Measurements from ENCODE around the gene LRP2. TPM values are rescaled to one million over a fixed set of nuclear protein-coding genes. Genes with fewer than 3 reads are reported as not detected.

The LRP2 gene
- total and polyA plus RNA-seq, 2 of the 8 experiments (the other 6 are each of a cell fraction or from before 2014, with no cell fraction given), result 2.0 to 2.9 TPM

DNA sequence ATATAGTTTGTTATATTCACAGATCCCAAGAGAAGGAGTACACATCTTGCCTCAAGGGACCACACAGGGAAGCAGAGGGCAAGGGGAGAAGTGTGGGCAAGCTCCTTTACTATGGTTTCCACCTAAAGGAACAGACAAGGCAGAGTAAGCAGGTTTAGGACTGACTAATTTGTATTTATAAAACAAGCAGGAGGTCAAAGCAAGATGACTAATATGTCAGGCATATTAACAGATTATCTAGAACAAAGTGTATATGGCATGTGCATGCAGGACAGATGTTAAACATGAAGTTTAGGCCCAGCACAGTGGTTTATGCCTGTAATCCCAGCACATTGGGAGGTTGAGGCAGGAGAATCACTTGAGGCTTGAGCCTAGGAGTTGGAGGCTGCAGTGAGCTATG, 3.7 kb upstream of the LRP2 start:
- Histone ChIP-seq H3K27me3 (replicated peaks in 1 of 4; ENCODE audit: control insufficient read depth in 3 of 4, extremely low read depth in 1 of 4, insufficient read depth in 3 of 4, low read length in 3 of 4) (peaks cover 15 to 31% (median 29%) of the 10 kb centered on the region in 4 experiments), H3K79me2 (ENCODE audit: control insufficient read depth in 1 of 2, insufficient read depth in 2 of 2, low read length in 2 of 2) (no peaks in the 10 kb centered on the region), H2BK20ac (ENCODE audit: low read length) (no peak overlapping the region), H3K4ac (replicated peaks; ENCODE audit: insufficient read length, low read depth, low read length) (no peak overlapping the region), H4K8ac (ENCODE audit: extremely low read depth, insufficient read depth, low read length) (no peak overlapping the region), H3K18ac (ENCODE audit: extremely low read depth, low read length) (no peak overlapping the region), H4K20me1 (replicated peaks in 1 of 2; ENCODE audit: control insufficient read depth in 1 of 2, insufficient read depth in 2 of 2, low read length in 2 of 2) (peaks cover 0 to 2% of the 10 kb centered on the region in 2 experiments), H4K91ac (replicated peaks; ENCODE audit: insufficient read length, low read length) (no peak overlapping the region), H4K5ac (ENCODE audit: insufficient read length, low read depth, low read length) (no peak overlapping the region), H3K27ac (ENCODE audit: low read depth, low read length) (no peak overlapping the region), H3K4me1 (replicated peaks in 1 of 4; ENCODE audit: control insufficient read depth in 3 of 4, insufficient read depth in 4 of 4, low read length in 3 of 4) (peaks cover 0 to 22% (median 13%) of the 10 kb centered on the region in 4 experiments; a peak in 6 of 7 replicates), H3K36me3 (ENCODE audit: control insufficient read depth in 2 of 4, insufficient read depth in 4 of 4, low read length in 3 of 4) (no peaks in the 10 kb centered on the region), H3K4me2 (ENCODE audit: insufficient read depth in 1 of 2, low read depth in 2 of 2, low read length in 2 of 2) (no peak overlapping the region), H3K9me3 (ENCODE audit: insufficient read depth in 2 of 2, low read depth in 1 of 2, low read length in 1 of 2) (no peaks in the 10 kb centered on the region), H3K9ac (replicated peaks in 1 of 4; ENCODE audit: extremely low read depth in 1 of 4, low read depth in 3 of 4, low read length in 3 of 4) (no peak overlapping the region), H3K79me1 (ENCODE audit: low read depth, low read length) (no peaks in the 10 kb centered on the region), H3K56ac (replicated peaks; ENCODE audit: insufficient read length, low read depth, low read length) (no peak overlapping the region), H2AFZ (ENCODE audit: low read length) (no peak overlapping the region), H3K14ac (ENCODE audit: insufficient read length) (no peak overlapping the region), H2BK120ac (replicated peaks; ENCODE audit: low read depth, low read length) (no peak overlapping the region), H3K23me2 (ENCODE audit: low read depth, low read length) (peaks cover 33% of the 10 kb centered on the region), H3K23ac (ENCODE audit: insufficient read length) (no peak overlapping the region), H2BK12ac (ENCODE audit: low read depth, low read length) (no peak overlapping the region; the same call in 1 of the 2 replicates), H2BK5ac (ENCODE audit: low read depth, low read length) (no peak overlapping the region), H2BK15ac (ENCODE audit: low read length) (no peak overlapping the region), H2AK5ac (ENCODE audit: low read depth, low read length) (peak overlapping the region; percentile 32; the same call in 1 of the 2 replicates), H3K4me3 (ENCODE audit: extremely low read depth in 1 of 4, insufficient read depth in 2 of 4, low read depth in 3 of 4, low read length in 4 of 4) (no peak overlapping the region)
- DNase-seq (ENCODE audit: low read depth in 1 of 2, low spot score in 2 of 2), result no peak
- ChIA-PET CTCF (ENCODE audit: partially characterized antibody) (no interaction called here), POLR2A (ENCODE audit: partially characterized antibody) (interaction anchor here (1.6 kb wide), 1 partner anchor 8 kb away, joined by 5 read pairs; no protein-coding TSS in a partner anchor)
- FAIRE-seq, result no peak
- no peak for TF ChIP-seq JUND (IDR thresholded peaks at IDR 0.05; ENCODE audit: low read length)
- TF ChIP-seq, protein P1, sequence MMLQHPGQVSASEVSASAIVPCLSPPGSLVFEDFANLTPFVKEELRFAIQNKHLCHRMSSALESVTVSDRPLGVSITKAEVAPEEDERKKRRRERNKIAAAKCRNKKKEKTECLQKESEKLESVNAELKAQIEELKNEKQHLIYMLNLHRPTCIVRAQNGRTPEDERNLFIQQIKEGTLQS (IDR thresholded peaks at IDR 0.05; ENCODE audit: insufficient read depth, low read depth, low read length), result no peak
- no peak for TF ChIP-seq TCF12 (IDR thresholded peaks at IDR 0.05; ENCODE audit: low read depth, low read length)
- no peak for TF ChIP-seq TAF1 (IDR thresholded peaks at IDR 0.05; ENCODE audit: low read depth, low read length)
- TF ChIP-seq NRF1 (IDR thresholded peaks at IDR 0.05; ENCODE audit: low read depth, low read length), result no peak
- TF ChIP-seq, protein P2, sequence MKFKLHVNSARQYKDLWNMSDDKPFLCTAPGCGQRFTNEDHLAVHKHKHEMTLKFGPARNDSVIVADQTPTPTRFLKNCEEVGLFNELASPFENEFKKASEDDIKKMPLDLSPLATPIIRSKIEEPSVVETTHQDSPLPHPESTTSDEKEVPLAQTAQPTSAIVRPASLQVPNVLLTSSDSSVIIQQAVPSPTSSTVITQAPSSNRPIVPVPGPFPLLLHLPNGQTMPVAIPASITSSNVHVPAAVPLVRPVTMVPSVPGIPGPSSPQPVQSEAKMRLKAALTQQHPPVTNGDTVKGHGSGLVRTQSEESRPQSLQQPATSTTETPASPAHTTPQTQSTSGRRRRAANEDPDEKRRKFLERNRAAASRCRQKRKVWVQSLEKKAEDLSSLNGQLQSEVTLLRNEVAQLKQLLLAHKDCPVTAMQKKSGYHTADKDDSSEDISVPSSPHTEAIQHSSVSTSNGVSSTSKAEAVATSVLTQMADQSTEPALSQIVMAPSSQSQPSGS (IDR thresholded peaks at IDR 0.05; ENCODE audit: low read length), result no peak
- no peak for TF ChIP-seq GTF2F1 (IDR thresholded peaks at IDR 0.05; ENCODE audit: borderline replicate concordance, low read depth, low read length)
- TF ChIP-seq CREB1 (IDR thresholded peaks at IDR 0.05), result no peak

All from H1 (cell line).